Stimulated activated CD4-positive, alpha-beta T cell treated with anti-CD3 and anti-CD28 coated beads, Interleukin-12 subunit alpha, Interleukin-12 subunit beta, amount 100 ng/mL, for 24 hours (primary cell): ENCODE results near the gene RAPGEF6.
"Not testable (repeated sequence)": the region's sequence is repeated elsewhere in the genome, so short reads cannot be mapped to it uniquely, and the experiment has no call there.

Experiments used
- DNase-seq, 2 experiments: peaks; one replicate each; pipeline ENCODE4 v3.0.0-alpha.2; 2020; ENCODE audit warnings: low read depth in 2 of 2

RAPGEF6 gene

GRCh38 chr5:131505237-131505908, 129.7 kb downstream of the RAPGEF6 start:
- DNase-seq: no peak

DNA sequence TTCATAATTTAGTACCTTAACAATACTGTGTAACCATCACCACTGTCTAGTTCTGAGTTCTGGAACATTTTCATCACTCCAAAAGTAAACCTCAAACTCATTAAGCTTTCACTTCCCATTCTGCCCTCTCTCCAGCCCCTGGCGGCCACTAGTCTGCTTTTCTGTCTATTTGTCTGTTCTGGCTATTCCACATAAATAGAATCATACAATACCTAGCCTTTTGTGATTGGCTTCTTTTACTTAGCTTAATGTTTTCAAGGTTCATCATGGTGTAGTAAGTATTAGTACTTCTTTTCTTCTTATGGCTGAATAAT, 138.7 kb downstream of the RAPGEF6 start:
- no peak for DNase-seq

- DNase-seq: no peak
Observed at GRCh38 chr5:131495536-131496399, 139.3 kb downstream of the RAPGEF6 start.

DNA sequence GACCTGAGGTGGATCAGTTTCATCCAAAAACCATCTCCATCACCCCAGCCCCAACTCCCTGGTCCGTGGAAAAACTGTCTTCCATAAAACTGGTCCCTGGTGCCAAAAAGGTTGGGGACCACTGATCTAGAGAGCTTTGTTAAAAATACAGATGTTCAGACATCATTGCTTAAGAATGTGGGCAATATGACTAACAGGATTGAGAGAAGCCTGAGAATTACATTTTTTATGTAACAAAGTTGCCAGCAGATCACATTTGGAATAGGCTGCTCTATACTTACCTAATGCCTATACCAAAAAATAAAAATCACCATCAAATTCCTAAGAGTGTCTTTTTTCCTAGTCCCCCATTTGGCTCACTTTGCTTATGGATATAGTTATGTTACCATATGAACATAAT, 143.3 kb downstream of the RAPGEF6 start:
- no peak for DNase-seq

- DNase-seq: no peak
Observed at GRCh38 chr5:131488463-131488862, 146.6 kb downstream of the RAPGEF6 start.

DNA sequence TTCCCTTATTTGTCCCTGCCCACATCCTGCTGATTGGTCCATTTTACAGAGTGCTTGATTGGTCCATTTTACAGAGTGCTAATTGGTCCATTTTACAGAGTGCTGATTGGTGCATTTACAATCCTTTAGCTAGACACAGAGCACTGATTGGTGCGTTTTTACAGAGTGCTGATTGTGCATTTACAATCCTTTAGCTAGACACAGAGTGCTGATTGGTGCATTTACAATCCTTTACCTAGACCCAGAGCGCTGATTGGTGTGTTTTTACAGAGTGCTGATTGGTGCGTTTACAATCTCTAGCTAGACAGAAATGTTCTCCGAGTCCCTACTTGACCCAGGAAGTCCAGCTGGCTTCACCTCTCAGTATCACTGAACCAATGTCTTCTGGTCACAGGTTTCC, 147.7 kb downstream of the RAPGEF6 start:
- DNase-seq: not testable (repeated sequence)

DNA sequence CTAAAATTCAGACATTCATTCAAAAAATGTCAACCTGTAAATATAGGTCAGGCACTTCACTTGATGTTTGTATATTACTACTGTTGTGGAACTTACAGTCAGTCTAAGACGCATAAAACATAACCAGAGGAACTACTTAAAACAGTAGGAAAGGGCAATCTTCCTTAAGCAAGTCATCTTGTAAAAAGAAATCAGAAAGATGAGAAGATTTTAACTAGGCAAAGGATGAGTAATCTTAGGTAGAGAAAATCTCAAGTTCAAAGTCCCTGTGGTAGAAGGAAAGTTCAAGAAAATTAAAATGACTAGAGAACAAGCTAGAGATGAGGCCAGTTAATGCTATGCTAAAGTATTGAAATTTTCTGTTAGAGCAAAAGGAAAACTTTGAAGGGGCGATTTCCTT, 152.4 kb downstream of the RAPGEF6 start:
- no peak for DNase-seq

- no peak for DNase-seq
Observed at GRCh38 chr5:131481569-131481968, 153.5 kb downstream of the RAPGEF6 start.

DNA sequence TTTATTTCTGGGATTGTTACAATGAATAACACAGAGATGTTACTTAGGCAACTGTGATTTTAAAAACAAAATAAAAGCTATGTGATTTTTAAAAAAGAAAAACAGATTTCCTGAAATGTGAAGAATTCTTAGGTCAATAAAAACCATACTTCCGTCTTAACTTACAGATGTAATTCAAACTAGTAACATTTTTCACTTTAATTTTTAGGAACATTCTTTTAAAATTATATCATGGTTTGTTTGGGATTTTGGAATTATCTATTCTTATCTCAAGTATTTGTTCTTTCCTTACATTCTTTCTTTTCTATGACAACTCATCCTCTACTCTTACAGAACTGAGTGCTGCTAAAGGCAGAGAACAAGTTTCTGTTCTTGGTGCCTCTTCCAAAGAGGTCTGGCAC, 159.5 kb downstream of the RAPGEF6 start:
- no peak for DNase-seq

DNA sequence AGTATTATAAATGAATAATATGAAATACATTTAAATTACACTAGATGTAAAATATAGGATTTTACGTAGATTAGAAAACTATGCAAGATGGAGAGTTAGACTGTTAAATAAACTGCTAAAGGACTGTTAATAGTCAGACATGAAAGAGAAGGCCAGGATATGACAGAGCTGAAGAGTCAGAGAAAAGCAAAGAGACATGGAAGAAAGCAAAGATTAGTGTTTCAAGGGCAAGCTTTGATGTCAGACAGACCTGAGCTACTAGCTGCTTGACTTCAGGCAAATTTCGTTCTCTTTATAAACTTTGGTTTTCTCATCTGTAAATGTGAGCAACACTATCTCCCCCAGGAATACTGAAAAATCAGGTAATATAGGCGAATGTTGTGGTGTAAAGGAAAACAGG, 161.3 kb downstream of the RAPGEF6 start:
- DNase-seq: no peak

GRCh38 chr5:131466171-131466766, 168.8 kb downstream of the RAPGEF6 start:
- DNase-seq: no peak

DNA sequence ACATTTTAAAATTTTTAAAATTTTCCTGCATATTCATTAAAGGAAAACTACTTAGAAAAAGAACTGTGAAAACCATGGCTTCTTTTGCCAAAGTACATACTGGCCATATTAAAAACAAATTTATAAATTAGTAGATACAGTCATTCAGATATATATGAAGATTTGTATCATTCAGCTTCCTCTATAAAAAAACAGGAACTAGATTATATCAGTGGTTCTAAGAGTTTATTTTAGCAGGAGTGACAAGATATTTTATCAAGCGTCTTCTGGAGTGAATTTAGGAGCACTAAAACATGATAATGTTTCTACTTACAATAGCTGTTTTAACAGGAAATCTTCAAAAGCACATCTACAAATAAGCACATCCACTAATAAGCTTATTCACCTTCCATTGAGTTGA, 171.4 kb downstream of the RAPGEF6 start:
- no peak for DNase-seq

GRCh38 chr5:131462454-131462853, 172.6 kb downstream of the RAPGEF6 start:
- no peak for DNase-seq

DNA sequence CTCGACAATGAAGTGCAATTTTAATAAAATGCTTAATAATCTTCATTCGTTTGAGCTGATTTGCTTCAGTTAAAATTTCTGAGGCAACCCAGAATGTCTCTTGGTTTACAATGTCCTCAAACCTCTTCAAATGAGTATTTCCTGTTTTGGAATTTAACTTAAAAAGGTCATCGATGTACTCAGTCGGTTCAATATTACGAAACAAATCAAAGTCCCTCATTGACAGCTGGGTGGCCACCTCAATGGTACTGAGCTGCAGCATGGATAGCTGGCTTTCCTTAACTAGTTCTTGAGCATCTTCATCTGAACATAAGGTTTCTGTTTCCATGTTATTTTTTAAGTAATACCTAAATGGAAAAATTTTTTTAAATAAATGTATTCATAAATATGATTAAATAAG, 173.3 kb downstream of the RAPGEF6 start:
- no peak for DNase-seq

GRCh38 chr5:131460867-131461572, 174.0 kb downstream of the RAPGEF6 start:
- no peak for DNase-seq

GRCh38 chr5:131460133-131460532, 174.9 kb downstream of the RAPGEF6 start:
- no peak for DNase-seq

GRCh38 chr5:131459216-131459615, 175.8 kb downstream of the RAPGEF6 start:
- no peak for DNase-seq

DNA sequence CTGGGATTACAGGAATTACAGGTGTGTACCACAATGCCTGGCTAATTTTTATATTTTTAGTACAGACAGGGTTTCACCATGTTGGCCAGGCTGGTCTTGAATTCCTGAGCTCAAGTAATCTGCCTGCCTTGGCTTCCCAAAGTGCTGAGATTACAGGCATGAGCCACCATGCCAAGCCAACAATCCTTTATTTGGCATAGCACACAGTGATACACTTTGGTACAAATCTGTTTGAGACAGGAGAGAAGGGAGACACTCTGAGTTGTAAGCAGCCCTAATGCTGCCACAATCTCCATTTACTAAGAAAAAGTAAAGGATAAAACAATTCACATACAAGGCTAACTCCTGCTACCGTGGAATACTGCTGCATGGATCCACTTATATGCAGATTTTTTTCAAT, 177.8 kb downstream of the RAPGEF6 start:
- DNase-seq: no peak

DNA sequence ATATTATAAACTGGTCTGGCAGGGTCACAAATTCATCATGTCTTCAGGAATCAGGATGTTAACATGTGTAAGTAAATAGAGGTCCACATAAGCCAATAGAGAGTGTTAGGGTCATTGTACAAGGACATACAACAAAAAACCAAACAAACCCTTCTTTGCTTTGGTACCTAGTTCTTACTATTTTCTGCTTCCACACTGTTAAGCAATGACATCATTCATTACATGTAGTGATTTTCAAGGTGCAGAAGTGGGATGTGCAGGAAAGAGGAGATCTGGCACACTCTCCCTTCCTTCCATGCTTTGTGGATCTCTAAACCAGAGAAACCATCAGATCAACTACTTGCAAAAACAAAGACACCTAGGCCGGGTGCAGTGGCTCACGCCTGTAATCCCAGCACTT, 184.1 kb downstream of the RAPGEF6 start:
- no peak for DNase-seq

DNA sequence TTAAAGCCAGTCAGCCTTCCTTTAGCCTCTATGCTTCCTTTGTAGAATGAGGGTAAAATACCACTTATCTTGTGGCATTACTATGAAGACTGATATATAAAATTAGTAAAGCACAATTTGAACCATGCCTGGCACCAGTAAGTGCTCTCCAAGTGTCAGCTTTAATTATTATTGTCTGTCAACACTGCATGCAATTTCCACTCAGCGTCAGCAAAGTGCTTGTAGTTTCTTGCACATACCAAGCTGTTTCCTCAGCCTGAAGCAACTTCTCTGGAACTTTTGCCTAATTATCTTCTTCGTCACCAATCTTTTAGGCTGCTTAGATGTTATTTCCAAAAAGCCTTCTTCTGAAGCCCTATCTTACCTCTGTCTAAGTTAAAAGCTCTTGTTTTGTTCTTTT, 193.8 kb downstream of the RAPGEF6 start:
- no peak for DNase-seq

GRCh38 chr5:131436081-131436480, 198.9 kb downstream of the RAPGEF6 start:
- no peak for DNase-seq

DNA sequence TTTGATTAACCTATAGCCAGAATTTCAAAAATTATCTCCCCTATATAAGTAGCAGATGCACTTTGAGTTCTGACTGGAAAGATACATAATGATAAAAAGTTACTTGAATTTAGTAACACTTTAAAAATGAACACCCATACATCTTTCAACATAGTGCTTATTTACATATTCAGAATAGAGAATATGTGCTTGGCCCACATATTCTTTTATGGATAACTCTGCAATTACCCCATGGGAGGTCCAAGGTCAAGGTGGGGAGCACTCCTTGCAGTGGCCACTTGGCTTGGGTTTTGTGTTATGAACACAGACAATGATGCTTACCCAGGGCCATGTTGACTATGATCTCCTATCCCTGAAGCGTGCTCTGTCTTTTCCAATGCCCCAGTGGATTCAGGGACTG, 201.9 kb downstream of the RAPGEF6 start:
- no peak for DNase-seq
